HG03457 (cell line): ENCODE results near the gene DLEU7.

Source experiments
- ATAC-seq: cut with Tn5 transposase; IDR thresholded peaks from one replicate; pipeline ENCODE4 v1.9.1; 2021; ENCODE audit warnings: moderate number of reproducible peaks; ENCODE audit not compliant: unreplicated experiment

The DLEU7 gene

GRCh38 chr13:50843257-50844083 lies at the start of gene DLEU7:
Gene DLEU7, minus strand, starts transcription at chr13:50843692. Its CDS starts 46 bp downstream, at chr13:50843646.
- ATAC-seq, result no peak

GRCh38 chr13:50892210-50892944 lies 48.9 kb upstream of the DLEU7 start:
- ATAC-seq, result no peak

GRCh38 chr13:50891206-50891605 lies 47.7 kb upstream of the DLEU7 start:
- no peak for ATAC-seq

GRCh38 chr13:50889317-50889716 lies 45.8 kb upstream of the DLEU7 start:
- ATAC-seq, result no peak

GRCh38 chr13:50888362-50888761 lies 44.9 kb upstream of the DLEU7 start:
- ATAC-seq, result no peak

GRCh38 chr13:50887151-50887550 lies 43.7 kb upstream of the DLEU7 start:
- ATAC-seq, result no peak

GRCh38 chr13:50884265-50884664 lies 40.8 kb upstream of the DLEU7 start:
- no peak for ATAC-seq

GRCh38 chr13:50883728-50884127 lies 40.2 kb upstream of the DLEU7 start:
- no peak for ATAC-seq

- ATAC-seq, result no peak
These were observed 39.4 kb upstream of the DLEU7 start for GRCh38 chr13:50882816-50883435.

GRCh38 chr13:50873991-50874390 lies 30.5 kb upstream of the DLEU7 start:
- ATAC-seq, result no peak

- no peak for ATAC-seq
These were observed 30.0 kb upstream of the DLEU7 start for GRCh38 chr13:50873467-50873866.

GRCh38 chr13:50871405-50871804 lies 27.9 kb upstream of the DLEU7 start:
- ATAC-seq, result no peak

GRCh38 chr13:50867637-50867945 lies 24.1 kb upstream of the DLEU7 start:
- no peak for ATAC-seq

GRCh38 chr13:50866817-50867636 lies 23.5 kb upstream of the DLEU7 start:
- ATAC-seq, result no peak

- ATAC-seq, result no peak
These were observed 21.0 kb upstream of the DLEU7 start for GRCh38 chr13:50864492-50864891.

- ATAC-seq, result no peak
These were observed 12.2 kb upstream of the DLEU7 start for GRCh38 chr13:50855681-50856080.

- no peak for ATAC-seq
These were observed 7.0 kb upstream of the DLEU7 start for GRCh38 chr13:50850445-50850844.

GRCh38 chr13:50847501-50847900 lies 4.0 kb upstream of the DLEU7 start:
- no peak for ATAC-seq

GRCh38 chr13:50846861-50847475 lies 3.5 kb upstream of the DLEU7 start:
- no peak for ATAC-seq

GRCh38 chr13:50845211-50845610 lies 1.7 kb upstream of the DLEU7 start:
- no peak for ATAC-seq
